HUES6 (cell line): Measurements from ENCODE around the gene CDHR1.
A peak's percentile ranks its signal among the peaks of the same experiment; 100 is the strongest.
"Not testable (repeated sequence)": the region's sequence is repeated elsewhere in the genome, so short reads cannot be mapped to it uniquely, and the experiment has no call there.

ENCODE experiments used
- H3K27ac ChIP-seq: 2 replicates; pipeline ENCODE4 v1.7.0; 2013; ENCODE audit warnings: low read depth, mild to moderate bottlenecking, low read length, inconsistent platforms
- H3K27me3 ChIP-seq: 2 replicates; pipeline ENCODE4 v1.6.1; 2013; ENCODE audit warnings: low read length; ENCODE audit not compliant: control insufficient read depth, insufficient read depth
- H3K36me3 ChIP-seq: 2 replicates; pipeline ENCODE4 v1.6.1; 2013; ENCODE audit warnings: low read length; ENCODE audit not compliant: control insufficient read depth, insufficient read depth
- H3K4me1 ChIP-seq: 2 replicates; pipeline ENCODE4 v1.6.1; 2013; ENCODE audit warnings: low read length; ENCODE audit not compliant: control insufficient read depth, insufficient read depth
- H3K4me3 ChIP-seq: 2 replicates; pipeline ENCODE4 v1.5.1; 2013; ENCODE audit warnings: low read depth, low read length
- H3K9ac ChIP-seq: one replicate; pipeline ENCODE4 v1.6.1; 2013; ENCODE audit warnings: mild to moderate bottlenecking, low read length
- H3K9me3 ChIP-seq: 2 replicates; pipeline ENCODE4 v1.6.1; 2013; ENCODE audit warnings: low read depth, low read length; ENCODE audit not compliant: control insufficient read depth, insufficient read depth

Gene CDHR1

GRCh38 chr10:84160663-84161362 lies 33.5 kb upstream of the CDHR1 start:
- H3K27me3 ChIP-seq, result no peaks in the 10 kb centered on the region
- H3K9me3 ChIP-seq, result no peaks in the 10 kb centered on the region
- H3K4me1 ChIP-seq, result peaks cover 60% of the 10 kb centered on the region
- H3K36me3 ChIP-seq, result 0 out of 2 replicates have a peak, but pooled peaks cover under 1% of the 10 kb centered on the region
- no peak overlapping the region for H3K4me3 ChIP-seq
- H3K9ac ChIP-seq, result no peak overlapping the region
- no peak overlapping the region for H3K27ac ChIP-seq

GRCh38 chr10:84163996-84164395 lies 30.3 kb upstream of the CDHR1 start:
- H3K9ac ChIP-seq, result peak overlapping the region; percentile 29
- H3K36me3 ChIP-seq, result no peaks in the 10 kb centered on the region
- peak overlapping the region; percentile 10; the same call in 1 of the 2 replicates for H3K4me3 ChIP-seq
- H3K9me3 ChIP-seq, result peaks cover 5% of the 10 kb centered on the region
- peak overlapping the region; percentile 42; the same call in 1 of the 2 replicates for H3K27ac ChIP-seq
- peaks cover 58% of the 10 kb centered on the region for H3K4me1 ChIP-seq
- no peaks in the 10 kb centered on the region for H3K27me3 ChIP-seq

GRCh38 chr10:84164442-84164841 lies 29.9 kb upstream of the CDHR1 start:
- H3K9ac ChIP-seq, result peak overlapping the region; percentile 29
- H3K27ac ChIP-seq, result peak overlapping the region; percentile 42; the same call in 1 of the 2 replicates
- H3K4me3 ChIP-seq, result no peak overlapping the region; the same call in 1 of the 2 replicates
- no peaks in the 10 kb centered on the region for H3K27me3 ChIP-seq
- no peaks in the 10 kb centered on the region for H3K36me3 ChIP-seq
- H3K4me1 ChIP-seq, result peaks cover 54% of the 10 kb centered on the region
- H3K9me3 ChIP-seq, result peaks cover 5% of the 10 kb centered on the region

GRCh38 chr10:84166620-84167288 lies 27.6 kb upstream of the CDHR1 start:
- Histone ChIP-seq H3K4me3 (no peak overlapping the region), H3K9me3 (peaks cover 5% of the 10 kb centered on the region), H3K27me3 (no peaks in the 10 kb centered on the region), H3K9ac (no peak overlapping the region), H3K4me1 (peaks cover 36% of the 10 kb centered on the region), H3K27ac (no peak overlapping the region; the same call in 1 of the 2 replicates), H3K36me3 (no peaks in the 10 kb centered on the region)

- peaks cover 32% of the 10 kb centered on the region for H3K4me1 ChIP-seq
- not testable (repeated sequence) for H3K9ac ChIP-seq, H3K27me3 ChIP-seq, H3K27ac ChIP-seq, H3K4me3 ChIP-seq, H3K9me3 ChIP-seq, H3K36me3 ChIP-seq
These were observed 27.1 kb upstream of the CDHR1 start for GRCh38 chr10:84167289-84167653.

GRCh38 chr10:84168382-84168781 lies 26.0 kb upstream of the CDHR1 start:
- H3K9ac ChIP-seq, H3K36me3 ChIP-seq, H3K9me3 ChIP-seq, H3K27me3 ChIP-seq, H3K4me3 ChIP-seq, H3K27ac ChIP-seq: not testable (repeated sequence)
- H3K4me1 ChIP-seq, result peaks cover 23% of the 10 kb centered on the region

GRCh38 chr10:84171237-84171636 lies 23.1 kb upstream of the CDHR1 start:
- H3K27ac ChIP-seq, H3K4me3 ChIP-seq, H3K27me3 ChIP-seq, H3K9ac ChIP-seq, H3K9me3 ChIP-seq, H3K4me1 ChIP-seq, H3K36me3 ChIP-seq: not testable (repeated sequence)

- H3K9ac ChIP-seq, H3K9me3 ChIP-seq, H3K4me1 ChIP-seq, H3K27ac ChIP-seq, H3K36me3 ChIP-seq, H3K27me3 ChIP-seq, H3K4me3 ChIP-seq: not testable (repeated sequence)
These were observed 22.5 kb upstream of the CDHR1 start for GRCh38 chr10:84171700-84172466.

- no peaks in the 10 kb centered on the region for H3K9me3 ChIP-seq
- H3K4me1 ChIP-seq, result no peaks in the 10 kb centered on the region
- H3K4me3 ChIP-seq, result no peak overlapping the region
- no peak overlapping the region for H3K9ac ChIP-seq
- H3K36me3 ChIP-seq, result no peaks in the 10 kb centered on the region
- no peak overlapping the region for H3K27ac ChIP-seq
- no peaks in the 10 kb centered on the region for H3K27me3 ChIP-seq
These were observed 21.6 kb upstream of the CDHR1 start for GRCh38 chr10:84172467-84173356.

- Histone ChIP-seq H3K27me3 (no peaks in the 10 kb centered on the region), H3K4me3 (no peak within 1 kb of the TSS), H3K4me1 (no peaks in the 10 kb centered on the region), H3K27ac (no peak within 1 kb of the TSS), H3K36me3 (no peaks in the 10 kb centered on the region), H3K9ac (no peak within 1 kb of the TSS), H3K9me3 (no peaks in the 10 kb centered on the region)
These were observed 20.8 kb upstream of the CDHR1 start, which contains the start of gene GPR15LG for GRCh38 chr10:84173501-84173929. TSS of gene GPR15LG (plus strand) at chr10:84173801. CDS start at chr10:84173852, 51 bp downstream.
